Islet of Langerhans (tissue), 1 donor: ENCODE data around the gene GPR31.

Source experiments
- FAIRE-seq: peaks from one replicate; lab custom pipeline; 2011; peaks lifted over from hg19 to GRCh38; lab: Jason Lieb, UNC

GPR31 gene

DNA sequence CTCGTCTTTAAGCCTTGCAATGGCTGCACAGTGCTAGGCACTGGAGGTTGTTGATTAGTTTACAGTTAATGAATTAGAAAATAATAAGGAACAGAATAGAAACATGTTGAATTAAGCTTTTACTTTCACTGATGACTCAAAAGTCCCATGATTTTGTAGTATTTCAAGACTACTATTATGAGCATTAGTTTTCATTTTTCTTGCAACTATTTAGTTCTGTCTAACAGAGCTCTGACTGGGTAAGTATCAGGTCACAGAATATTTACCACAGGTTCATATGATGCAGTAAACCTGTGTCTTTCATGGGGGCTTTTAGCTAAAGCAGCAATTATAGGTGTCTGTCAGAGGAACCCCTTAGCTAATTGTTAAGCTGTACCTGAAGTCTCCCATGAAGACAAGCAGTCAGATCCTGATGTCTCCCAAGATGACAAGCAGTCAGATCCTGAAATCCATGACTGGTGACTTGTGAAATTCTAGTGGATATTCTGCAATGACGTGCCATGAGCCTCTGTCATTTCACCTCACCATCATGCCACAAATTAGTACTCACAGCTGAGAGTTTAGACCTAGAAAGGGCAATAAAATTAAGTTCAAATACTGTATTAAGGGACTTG, 8.2 kb upstream of the GPR31 start:
- no peak for FAIRE-seq

- FAIRE-seq = no peak
These were observed 6.5 kb upstream of the GPR31 start for GRCh38 chr6:167164261-167164660.

- FAIRE-seq = no peak
These were observed 5.8 kb upstream of the GPR31 start for GRCh38 chr6:167163476-167164011.

- FAIRE-seq = no peak
These were observed 4.8 kb upstream of the GPR31 start for GRCh38 chr6:167162591-167162990.

DNA sequence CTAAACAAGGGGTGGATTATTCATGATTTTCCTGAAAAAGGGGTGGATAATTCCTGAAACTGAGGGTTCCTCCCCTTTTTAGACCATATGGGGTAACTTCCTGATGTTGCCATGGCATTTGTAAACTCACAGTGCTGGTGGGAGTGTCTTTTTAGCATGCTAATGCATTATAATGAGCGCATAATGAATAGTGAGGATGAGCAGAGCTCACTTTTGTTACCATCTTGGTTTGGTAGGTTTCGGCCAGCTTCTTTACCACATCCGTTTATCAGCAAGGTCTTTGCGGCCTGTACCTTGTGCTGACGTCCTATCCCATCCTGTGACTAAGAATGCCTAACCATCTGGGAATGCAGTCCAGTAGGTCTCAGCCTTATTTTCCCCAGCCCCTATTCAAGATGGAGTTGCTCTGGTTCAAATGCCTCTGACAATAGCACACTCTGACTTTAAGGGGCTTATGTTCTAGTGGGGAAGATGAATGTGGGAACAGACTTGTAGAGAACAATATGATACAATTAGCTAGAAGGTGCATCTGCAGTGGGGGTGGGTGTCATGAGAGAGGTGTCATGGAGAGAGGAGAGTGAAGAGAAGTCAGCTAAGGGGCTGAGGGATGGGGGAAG, 4.2 kb upstream of the GPR31 start:
- no peak for FAIRE-seq

DNA sequence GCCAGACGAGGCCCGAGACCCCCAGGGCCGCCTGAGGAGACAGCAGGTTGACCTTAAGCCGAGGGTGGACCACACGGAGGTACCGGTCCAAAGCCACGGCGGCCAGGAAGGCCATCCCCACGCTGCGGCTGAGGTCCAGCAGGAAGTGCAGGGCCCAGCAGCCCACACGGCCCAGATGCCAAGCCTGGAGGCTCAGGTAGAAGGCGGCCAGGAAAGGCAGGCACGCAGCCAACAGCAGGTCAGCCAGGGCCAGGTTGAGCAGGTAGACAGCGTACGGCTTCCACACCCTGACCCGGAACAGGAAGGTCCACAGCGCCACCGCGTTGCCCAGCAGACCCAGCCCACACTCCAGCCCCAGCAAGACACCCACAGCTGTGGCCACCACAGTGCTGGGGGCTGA, 366 bp downstream of the GPR31 start:
- no peak for FAIRE-seq

GRCh38 chr6:167154895-167155294, 2.9 kb downstream of the GPR31 start:
- no peak for FAIRE-seq

DNA sequence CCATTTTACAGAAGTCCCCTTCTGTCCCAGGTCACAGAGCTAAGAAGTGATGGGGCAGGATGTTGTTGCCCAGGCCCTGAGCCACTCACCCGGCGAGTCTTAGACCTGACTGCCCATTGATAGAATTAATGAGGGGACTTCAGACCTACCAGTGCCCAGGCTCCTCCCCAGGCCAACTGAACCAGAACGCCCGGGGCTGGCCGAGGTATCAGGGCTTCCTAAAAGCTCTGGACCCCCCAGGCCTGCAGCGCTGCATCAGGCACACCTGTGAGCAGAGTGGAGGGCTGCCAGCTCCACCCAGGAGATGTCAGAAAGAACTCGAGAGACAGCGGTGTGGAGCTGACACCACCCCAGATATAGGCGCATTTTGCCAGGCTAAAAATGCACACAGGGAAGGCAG, 3.5 kb downstream of the GPR31 start:
- FAIRE-seq = no peak

GRCh38 chr6:167153521-167153959, 4.2 kb downstream of the GPR31 start:
- no peak for FAIRE-seq

GRCh38 chr6:167152862-167153261, 4.9 kb downstream of the GPR31 start:
- no peak for FAIRE-seq

DNA sequence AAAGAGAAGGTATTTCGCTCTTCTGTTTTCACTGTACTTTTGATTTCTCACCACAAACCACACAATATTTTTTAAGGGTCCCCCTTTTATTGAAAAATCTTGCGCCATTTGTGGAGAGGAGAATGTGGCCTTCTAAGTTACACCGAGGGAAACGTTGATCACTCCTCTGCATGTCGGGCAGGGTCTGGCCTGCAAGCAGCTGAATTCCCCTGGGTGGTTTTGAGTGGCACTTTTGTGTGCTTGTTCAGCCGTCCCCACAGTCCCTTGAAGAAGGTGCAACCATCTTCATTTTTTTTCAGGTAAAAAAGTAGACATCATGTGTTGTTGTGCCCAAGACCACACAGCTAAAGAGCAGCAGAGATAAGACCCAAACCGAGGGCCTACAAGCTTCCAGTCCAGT, 6.1 kb downstream of the GPR31 start:
- FAIRE-seq = no peak

- FAIRE-seq = no peak
These were observed 6.7 kb downstream of the GPR31 start for GRCh38 chr6:167150941-167151549.

DNA sequence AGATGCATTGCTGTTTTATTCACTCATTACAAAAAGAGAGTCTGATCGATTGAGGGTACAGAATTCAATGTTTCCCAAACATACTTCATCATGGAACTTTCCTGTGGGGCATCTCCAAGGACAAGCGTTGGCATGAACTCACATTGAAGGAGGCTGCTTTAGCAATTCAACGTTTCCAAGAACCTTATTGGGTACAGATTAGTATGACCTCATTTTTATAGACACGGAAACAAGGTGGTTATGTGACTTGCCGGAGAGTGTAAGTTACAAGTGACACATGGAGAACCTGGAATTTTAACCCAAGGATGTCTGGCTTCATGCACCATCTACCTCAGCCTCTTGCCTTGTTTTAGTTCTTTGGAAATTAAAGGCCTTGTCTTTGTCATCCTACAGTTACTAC, 8.8 kb downstream of the GPR31 start:
- FAIRE-seq = no peak

GRCh38 chr6:167148021-167148420, 9.8 kb downstream of the GPR31 start:
- no peak for FAIRE-seq

- no peak for FAIRE-seq
These were observed 10.8 kb downstream of the GPR31 start for GRCh38 chr6:167146977-167147376.

DNA sequence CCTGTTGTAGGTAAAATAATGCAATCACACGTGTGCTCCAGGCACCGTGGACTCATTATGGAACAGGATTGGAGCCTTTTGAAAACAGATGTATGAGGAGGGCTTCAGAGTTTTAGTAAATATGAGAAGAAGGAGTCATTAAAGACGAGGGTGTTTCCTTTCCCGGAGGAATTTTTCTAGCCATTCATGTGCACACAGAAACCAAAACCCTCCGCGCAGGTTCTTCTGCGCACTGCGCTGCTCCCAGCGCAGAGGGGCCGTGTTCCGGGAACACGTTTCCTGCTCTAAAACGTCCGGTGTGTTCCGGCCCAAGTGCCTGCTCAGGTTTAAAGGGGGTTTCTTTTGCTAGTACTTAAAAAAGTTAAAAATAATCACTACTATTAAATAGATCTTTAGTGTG, 11.6 kb downstream of the GPR31 start:
- no peak for FAIRE-seq

GRCh38 chr6:167145461-167145860, 12.3 kb downstream of the GPR31 start:
- no peak for FAIRE-seq

- FAIRE-seq = no peak
These were observed 14.7 kb downstream of the GPR31 start for GRCh38 chr6:167143041-167143440.

DNA sequence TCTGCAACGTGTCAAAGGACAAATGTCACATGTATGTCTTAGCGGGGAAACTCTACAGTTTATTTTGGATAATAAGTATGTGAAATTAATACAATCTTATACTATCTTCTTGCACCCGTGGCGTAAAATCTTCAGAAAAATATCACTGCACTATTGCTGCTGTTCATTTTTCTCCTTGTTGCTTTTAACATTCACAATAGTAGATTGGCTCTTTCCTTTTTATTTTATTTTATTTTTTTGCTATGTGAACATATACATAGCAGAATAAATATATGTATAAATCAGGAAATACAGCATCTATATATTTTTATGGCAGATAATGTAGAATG, 15.4 kb downstream of the GPR31 start:
- FAIRE-seq = no peak

DNA sequence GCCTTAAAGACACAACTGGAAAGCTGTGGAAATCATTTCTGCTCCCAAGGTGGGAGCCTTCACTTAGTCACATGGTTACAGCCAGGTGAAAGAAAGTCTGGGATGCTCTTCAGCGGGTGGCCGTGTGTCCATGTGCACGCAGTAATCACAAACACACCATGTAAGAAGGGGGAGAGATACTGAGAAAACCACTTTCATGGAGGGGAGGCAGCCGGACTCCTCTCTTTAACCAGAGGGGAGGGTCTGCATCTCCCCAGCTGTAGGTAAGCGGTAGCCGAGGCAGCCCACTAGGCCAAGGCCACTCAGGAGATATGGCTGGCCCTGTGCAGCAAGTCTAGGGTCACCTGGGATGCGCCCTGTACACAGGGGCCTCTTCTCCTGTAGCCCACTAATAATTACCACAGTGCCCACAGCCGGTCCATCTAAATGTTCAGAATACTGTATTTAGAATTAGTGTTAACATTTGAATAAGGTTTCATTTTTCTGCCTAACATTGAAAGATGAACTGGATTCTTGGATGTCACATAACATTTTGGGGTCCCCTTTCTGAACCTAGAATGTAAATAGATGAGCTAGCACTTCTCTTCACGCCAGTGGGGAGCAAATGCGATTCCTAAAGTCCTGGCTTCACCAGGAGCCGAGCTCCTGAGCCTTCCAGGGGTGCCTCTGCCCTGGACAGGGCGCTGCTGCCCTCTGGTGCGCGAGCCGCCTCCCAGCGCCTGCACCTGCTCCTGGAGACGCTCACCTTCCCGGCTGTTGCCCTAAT, 15.9 kb downstream of the GPR31 start:
- FAIRE-seq = no peak

DNA sequence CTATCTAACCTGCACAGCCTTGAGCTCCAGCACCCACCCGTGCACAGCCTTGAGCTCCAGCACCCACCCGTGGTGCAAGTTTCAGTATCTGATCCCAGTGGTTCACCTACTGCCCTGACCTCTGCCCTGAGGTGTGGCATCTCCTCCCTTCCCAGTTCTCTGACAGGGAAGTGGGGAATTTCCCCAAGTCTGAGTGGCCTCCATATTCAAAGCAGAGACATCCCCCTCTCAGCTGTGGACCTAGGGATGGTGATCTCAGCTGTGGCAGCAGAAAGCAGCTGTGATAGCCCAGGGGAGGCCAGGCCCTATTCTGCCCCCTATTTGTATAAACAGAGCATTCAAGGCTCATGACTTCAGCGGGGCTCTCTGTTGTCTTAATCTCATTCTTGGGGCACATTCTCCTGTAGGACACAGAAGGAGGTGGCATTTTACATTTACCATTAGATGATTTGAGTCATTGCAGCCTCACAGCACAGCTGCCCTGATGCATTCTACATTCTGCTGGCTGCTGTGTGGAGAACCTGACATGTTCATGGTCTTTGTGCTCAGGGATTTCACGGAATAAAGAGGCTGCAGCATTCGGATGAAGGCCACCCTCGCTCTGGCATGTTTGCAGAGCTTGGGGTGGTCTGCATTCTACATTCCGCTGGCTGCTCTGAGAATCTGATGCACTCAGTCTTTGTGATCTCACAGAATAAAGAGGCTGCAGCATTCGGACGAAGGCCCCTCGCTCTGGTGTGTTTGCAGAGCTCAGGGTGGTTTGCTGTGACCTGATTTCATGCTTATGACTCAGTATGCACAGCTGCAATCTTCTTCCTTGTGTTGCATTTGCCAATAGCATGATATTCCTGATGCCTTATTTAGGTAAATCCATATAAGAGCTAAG, 16.9 kb downstream of the GPR31 start:
- no peak for FAIRE-seq

GRCh38 chr6:167139761-167140160, 18.0 kb downstream of the GPR31 start:
- no peak for FAIRE-seq
